ENCODE results near the gene CAMK1D. TPM values are rescaled to one million over a fixed set of nuclear protein-coding genes. Genes with fewer than 3 reads are reported as not detected.
A peak's percentile ranks its signal among the peaks of the same experiment; 100 is the strongest.

Gene CAMK1D
- total and polyA plus RNA-seq, 2 donors = 11.2 to 14.6 TPM

- Histone ChIP-seq H3K36me3 (ENCODE audit: control insufficient read depth in 2 of 2, insufficient read depth in 2 of 2, low read length in 1 of 2) (no peaks in the 10 kb centered on the region), H3K27ac (ENCODE audit: low read depth in 1 of 2, low read length in 1 of 2) (no peak overlapping the region), H3K4me1 (ENCODE audit: control insufficient read depth in 2 of 2, insufficient read depth in 2 of 2, low read length in 2 of 2) (peaks cover 12 to 16% of the 10 kb centered on the region in 2 donors), H3K9me3 (ENCODE audit: control insufficient read depth in 2 of 2, insufficient read depth in 1 of 2, low read length in 1 of 2) (no peaks in the 10 kb centered on the region), H3K4me3 (ENCODE audit: low read length in 2 of 2) (no peak overlapping the region), H3K27me3 (ENCODE audit: control insufficient read depth in 2 of 2, insufficient read depth in 1 of 2, low read length in 1 of 2) (no peaks in the 10 kb centered on the region)
- 32% methylated on average over 18 of the region's 18 CpGs for WGBS
- DNase-seq (ENCODE audit: low read depth in 6 of 9, low spot score in 9 of 9) = peak; percentile 36 to 85 (median 61)
Measured at GRCh38 chr10:12448729-12449391, 99.5 kb downstream of the CAMK1D start.

GRCh38 chr10:12455318-12455717 lies 106.0 kb downstream of the CAMK1D start:
- no peaks in the 10 kb centered on the region for H3K36me3 ChIP-seq (ENCODE audit: control insufficient read depth in 2 of 2, insufficient read depth in 2 of 2, low read length in 1 of 2)
- H3K4me3 ChIP-seq (ENCODE audit: low read length in 2 of 2) = no peak overlapping the region
- H3K27ac ChIP-seq (ENCODE audit: low read depth in 1 of 2, low read length in 1 of 2) = no peak overlapping the region
- H3K4me1 ChIP-seq (ENCODE audit: control insufficient read depth in 2 of 2, insufficient read depth in 2 of 2, low read length in 2 of 2) = peaks cover 0 to 3% of the 10 kb centered on the region in 2 donors
- no peak for DNase-seq (ENCODE audit: low read depth in 6 of 9, low spot score in 9 of 9)
- no peaks in the 10 kb centered on the region for H3K27me3 ChIP-seq (ENCODE audit: control insufficient read depth in 2 of 2, insufficient read depth in 1 of 2, low read length in 1 of 2)
- WGBS = 98% methylated on average over 5 of the region's 5 CpGs
- H3K9me3 ChIP-seq (ENCODE audit: control insufficient read depth in 2 of 2, insufficient read depth in 1 of 2, low read length in 1 of 2) = no peaks in the 10 kb centered on the region

- peaks cover 0 to 3% of the 10 kb centered on the region in 2 donors for H3K4me1 ChIP-seq (ENCODE audit: control insufficient read depth in 2 of 2, insufficient read depth in 2 of 2, low read length in 2 of 2)
- H3K9me3 ChIP-seq (ENCODE audit: control insufficient read depth in 2 of 2, insufficient read depth in 1 of 2, low read length in 1 of 2) = no peaks in the 10 kb centered on the region
- no peaks in the 10 kb centered on the region for H3K27me3 ChIP-seq (ENCODE audit: control insufficient read depth in 2 of 2, insufficient read depth in 1 of 2, low read length in 1 of 2)
- H3K4me3 ChIP-seq (ENCODE audit: low read length in 2 of 2) = no peak overlapping the region
- no peaks in the 10 kb centered on the region for H3K36me3 ChIP-seq (ENCODE audit: control insufficient read depth in 2 of 2, insufficient read depth in 2 of 2, low read length in 1 of 2)
- H3K27ac ChIP-seq (ENCODE audit: low read depth in 1 of 2, low read length in 1 of 2) = no peak overlapping the region
- 94% methylated on average over 4 of the region's 4 CpGs for WGBS
- no peak for DNase-seq (ENCODE audit: low read depth in 6 of 9, low spot score in 9 of 9)
Measured at GRCh38 chr10:12455766-12456165, 106.4 kb downstream of the CAMK1D start.

- Histone ChIP-seq H3K27ac (ENCODE audit: low read depth in 1 of 2, low read length in 1 of 2) (no peak overlapping the region), H3K4me3 (ENCODE audit: low read length in 2 of 2) (no peak overlapping the region), H3K27me3 (ENCODE audit: control insufficient read depth in 2 of 2, insufficient read depth in 1 of 2, low read length in 1 of 2) (no peaks in the 10 kb centered on the region), H3K9me3 (ENCODE audit: control insufficient read depth in 2 of 2, insufficient read depth in 1 of 2, low read length in 1 of 2) (no peaks in the 10 kb centered on the region), H3K4me1 (ENCODE audit: control insufficient read depth in 2 of 2, insufficient read depth in 2 of 2, low read length in 2 of 2) (peaks cover 0 to 6% of the 10 kb centered on the region in 2 donors), H3K36me3 (ENCODE audit: control insufficient read depth in 2 of 2, insufficient read depth in 2 of 2, low read length in 1 of 2) (no peaks in the 10 kb centered on the region)
- 96% methylated on average over 4 of the region's 4 CpGs for WGBS
- DNase-seq (ENCODE audit: low read depth in 6 of 9, low spot score in 9 of 9) = no peak
Measured at GRCh38 chr10:12459340-12459739, 110.0 kb downstream of the CAMK1D start.

- Histone ChIP-seq H3K4me3 (ENCODE audit: low read length in 2 of 2) (no peak overlapping the region), H3K27me3 (ENCODE audit: control insufficient read depth in 2 of 2, insufficient read depth in 1 of 2, low read length in 1 of 2) (no peaks in the 10 kb centered on the region), H3K9me3 (ENCODE audit: control insufficient read depth in 2 of 2, insufficient read depth in 1 of 2, low read length in 1 of 2) (no peaks in the 10 kb centered on the region), H3K4me1 (ENCODE audit: control insufficient read depth in 2 of 2, insufficient read depth in 2 of 2, low read length in 2 of 2) (peaks cover 0 to 6% of the 10 kb centered on the region in 2 donors), H3K36me3 (ENCODE audit: control insufficient read depth in 2 of 2, insufficient read depth in 2 of 2, low read length in 1 of 2) (no peaks in the 10 kb centered on the region), H3K27ac (ENCODE audit: low read depth in 1 of 2, low read length in 1 of 2) (no peak overlapping the region)
- no peak for DNase-seq (ENCODE audit: low read depth in 6 of 9, low spot score in 9 of 9)
- WGBS = 77% methylated on average over 6 of the region's 6 CpGs
Measured at GRCh38 chr10:12459762-12460161, 110.4 kb downstream of the CAMK1D start.

DNA sequence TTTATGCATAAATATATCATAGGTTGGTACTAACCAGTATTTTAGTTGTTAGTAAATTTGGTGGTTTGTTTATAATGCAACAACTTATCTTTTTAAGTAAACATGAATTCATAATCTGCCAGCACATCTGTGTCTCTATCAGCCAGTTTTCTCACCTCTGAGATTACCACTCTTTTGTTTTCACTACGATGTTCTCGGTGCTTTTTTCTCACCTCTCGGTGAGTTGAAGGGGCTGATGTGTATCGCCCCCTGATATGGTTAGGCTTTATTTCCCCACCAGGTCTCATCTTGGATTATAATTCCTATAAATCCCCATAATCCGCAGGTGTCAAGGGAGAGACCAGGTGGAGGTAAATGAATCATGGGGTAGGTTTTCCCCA lies 114.1 kb downstream of the CAMK1D start:
- Histone ChIP-seq H3K27me3 (ENCODE audit: control insufficient read depth in 2 of 2, insufficient read depth in 1 of 2, low read length in 1 of 2) (no peaks in the 10 kb centered on the region), H3K4me1 (ENCODE audit: control insufficient read depth in 2 of 2, insufficient read depth in 2 of 2, low read length in 2 of 2) (peaks cover 0 to 10% of the 10 kb centered on the region in 2 donors), H3K4me3 (ENCODE audit: low read length in 2 of 2) (no peak overlapping the region), H3K9me3 (ENCODE audit: control insufficient read depth in 2 of 2, insufficient read depth in 1 of 2, low read length in 1 of 2) (no peaks in the 10 kb centered on the region), H3K27ac (ENCODE audit: low read depth in 1 of 2, low read length in 1 of 2) (no peak overlapping the region), H3K36me3 (ENCODE audit: control insufficient read depth in 2 of 2, insufficient read depth in 2 of 2, low read length in 1 of 2) (no peaks in the 10 kb centered on the region)
- DNase-seq (ENCODE audit: low read depth in 6 of 9, low spot score in 9 of 9) = no peak
- 97% methylated on average over 5 of the region's 5 CpGs for WGBS

DNA sequence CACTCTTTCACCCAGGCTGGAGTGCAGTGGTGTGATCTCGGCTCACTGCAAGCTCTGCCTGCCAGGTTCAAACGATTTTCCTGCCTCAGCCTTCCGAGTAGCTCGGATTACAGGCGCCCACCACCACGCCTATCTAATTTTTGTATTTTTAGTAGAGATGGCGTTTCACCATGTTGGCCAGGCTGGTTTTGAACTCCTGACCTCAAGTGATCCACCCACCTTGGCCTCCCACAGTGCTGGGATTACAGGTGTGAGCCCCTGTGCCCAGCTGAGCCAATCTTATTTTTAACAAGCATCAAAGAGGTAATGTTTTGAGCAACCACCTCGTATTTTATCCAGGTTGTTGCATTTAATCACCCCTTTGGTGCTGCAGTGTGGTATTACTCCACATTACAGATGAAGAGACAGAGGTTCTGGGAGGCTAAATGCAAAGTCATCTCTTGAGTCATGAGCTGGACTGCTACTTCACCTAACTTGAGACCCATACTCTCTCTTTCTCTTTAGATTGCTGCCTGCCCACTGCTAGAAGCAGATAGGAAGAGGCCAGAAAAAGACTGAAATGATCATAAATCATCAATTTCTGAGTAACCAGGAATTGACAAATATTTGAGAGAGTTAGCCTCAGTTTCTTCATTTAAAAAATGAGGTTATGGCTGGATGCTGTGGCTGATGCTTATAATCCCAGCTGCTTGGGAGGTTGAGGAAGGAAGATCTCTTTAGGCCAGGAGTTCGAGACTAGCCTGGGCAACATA lies 116.2 kb downstream of the CAMK1D start:
- Histone ChIP-seq H3K27me3 (ENCODE audit: control insufficient read depth in 2 of 2, insufficient read depth in 1 of 2, low read length in 1 of 2) (no peaks in the 10 kb centered on the region), H3K36me3 (ENCODE audit: control insufficient read depth in 2 of 2, insufficient read depth in 2 of 2, low read length in 1 of 2) (no peaks in the 10 kb centered on the region), H3K9me3 (ENCODE audit: control insufficient read depth in 2 of 2, insufficient read depth in 1 of 2, low read length in 1 of 2) (no peaks in the 10 kb centered on the region), H3K4me1 (ENCODE audit: control insufficient read depth in 2 of 2, insufficient read depth in 2 of 2, low read length in 2 of 2) (peaks cover 0 to 10% of the 10 kb centered on the region in 2 donors), H3K4me3 (ENCODE audit: low read length in 2 of 2) (no peak overlapping the region), H3K27ac (ENCODE audit: low read depth in 1 of 2, low read length in 1 of 2) (no peak overlapping the region)
- DNase-seq (ENCODE audit: low read depth in 6 of 9, low spot score in 9 of 9) = no peak
- WGBS = 96% methylated on average over 9 of the region's 9 CpGs

DNA sequence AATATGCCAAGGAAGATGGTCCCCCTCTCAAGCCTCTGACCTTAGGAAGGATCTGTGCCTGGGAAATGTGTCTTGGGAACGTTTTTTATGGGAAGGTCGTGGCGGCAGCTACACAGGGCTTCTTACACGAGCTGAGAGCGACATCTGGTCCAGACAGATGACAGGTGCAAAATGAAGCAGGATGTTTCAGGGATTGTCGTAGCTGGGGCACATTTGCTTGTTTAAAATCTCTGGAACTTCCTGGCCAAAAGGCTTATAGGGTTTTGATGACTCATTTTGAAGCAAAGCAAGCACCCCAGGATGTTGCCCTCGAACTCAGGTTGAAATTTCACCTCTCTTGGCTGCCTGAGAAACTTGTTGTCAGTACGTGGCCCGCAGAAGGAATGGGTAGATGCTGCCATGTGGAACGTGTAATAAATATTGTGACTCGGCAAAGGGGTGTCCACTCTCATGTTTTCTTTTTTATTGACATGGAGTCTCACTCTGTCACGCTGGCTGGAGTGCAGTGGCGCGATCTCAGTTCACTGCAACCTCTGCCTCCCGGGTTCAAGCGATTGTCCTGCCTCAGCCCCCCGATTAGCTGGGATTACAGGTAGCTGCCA lies 117.5 kb downstream of the CAMK1D start:
- H3K36me3 ChIP-seq (ENCODE audit: control insufficient read depth in 2 of 2, insufficient read depth in 2 of 2, low read length in 1 of 2) = no peaks in the 10 kb centered on the region
- H3K27ac ChIP-seq (ENCODE audit: low read depth in 1 of 2, low read length in 1 of 2) = no peak overlapping the region
- DNase-seq (ENCODE audit: low read depth in 6 of 9, low spot score in 9 of 9) = peak in 1 of 9 donors; percentile 35
- WGBS = 86% methylated on average over 17 of the region's 17 CpGs
- no peak overlapping the region for H3K4me3 ChIP-seq (ENCODE audit: low read length in 2 of 2)
- no peaks in the 10 kb centered on the region for H3K27me3 ChIP-seq (ENCODE audit: control insufficient read depth in 2 of 2, insufficient read depth in 1 of 2, low read length in 1 of 2)
- peaks cover 0 to 8% of the 10 kb centered on the region in 2 donors for H3K4me1 ChIP-seq (ENCODE audit: control insufficient read depth in 2 of 2, insufficient read depth in 2 of 2, low read length in 2 of 2)
- H3K9me3 ChIP-seq (ENCODE audit: control insufficient read depth in 2 of 2, insufficient read depth in 1 of 2, low read length in 1 of 2) = no peaks in the 10 kb centered on the region

DNA sequence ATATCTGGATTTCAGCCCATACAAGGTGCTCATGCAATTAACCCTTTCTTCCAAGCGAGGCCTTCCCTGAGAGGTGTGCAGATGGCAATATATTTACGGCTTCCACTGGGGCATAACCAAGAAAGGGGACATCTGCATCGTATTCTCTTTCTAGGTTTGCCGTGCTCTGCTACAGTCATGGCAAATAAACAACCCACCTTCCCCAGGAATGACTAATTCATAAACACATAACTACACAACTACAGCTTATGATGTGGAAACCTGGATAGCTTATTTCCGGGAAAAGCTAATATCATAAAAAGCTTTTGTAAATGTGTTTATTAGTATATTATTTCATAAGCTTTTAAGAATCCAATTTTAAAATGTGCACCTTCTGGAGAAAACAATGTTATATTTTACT lies 120.0 kb downstream of the CAMK1D start:
- Histone ChIP-seq H3K4me3 (ENCODE audit: low read length in 2 of 2) (no peak overlapping the region), H3K4me1 (ENCODE audit: control insufficient read depth in 2 of 2, insufficient read depth in 2 of 2, low read length in 2 of 2) (peaks cover 0 to 8% of the 10 kb centered on the region in 2 donors), H3K27ac (ENCODE audit: low read depth in 1 of 2, low read length in 1 of 2) (no peak overlapping the region), H3K36me3 (ENCODE audit: control insufficient read depth in 2 of 2, insufficient read depth in 2 of 2, low read length in 1 of 2) (no peaks in the 10 kb centered on the region), H3K27me3 (ENCODE audit: control insufficient read depth in 2 of 2, insufficient read depth in 1 of 2, low read length in 1 of 2) (no peaks in the 10 kb centered on the region), H3K9me3 (ENCODE audit: control insufficient read depth in 2 of 2, insufficient read depth in 1 of 2, low read length in 1 of 2) (no peaks in the 10 kb centered on the region)
- WGBS = 99% methylated on average over 5 of the region's 5 CpGs
- DNase-seq (ENCODE audit: low read depth in 6 of 9, low spot score in 9 of 9) = no peak

Measured in thymus (tissue), 11 donors.